Epithelial cell of esophagus (primary cell): ENCODE measurements around the gene CUBN.

Experiments used
- DNase-seq: peaks from one replicate; pipeline ENCODE4 v3.0.0; 2010; ENCODE audit warnings: low read depth
- H3K4me3 ChIP-seq: 2 replicates; pipeline ENCODE4 v1.5.1; 2011; ENCODE audit warnings: mild to moderate bottlenecking, low read length, control low read depth
- CTCF ChIP-seq: IDR thresholded peaks from 2 replicates; pipeline ENCODE4 v1.5.1; 2011; ENCODE audit warnings: low read depth, mild to moderate bottlenecking, low read length, control low read depth, inconsistent platforms; ENCODE audit not compliant: insufficient read depth; ENCODE audit errors: missing control alignments

Gene CUBN

DNA sequence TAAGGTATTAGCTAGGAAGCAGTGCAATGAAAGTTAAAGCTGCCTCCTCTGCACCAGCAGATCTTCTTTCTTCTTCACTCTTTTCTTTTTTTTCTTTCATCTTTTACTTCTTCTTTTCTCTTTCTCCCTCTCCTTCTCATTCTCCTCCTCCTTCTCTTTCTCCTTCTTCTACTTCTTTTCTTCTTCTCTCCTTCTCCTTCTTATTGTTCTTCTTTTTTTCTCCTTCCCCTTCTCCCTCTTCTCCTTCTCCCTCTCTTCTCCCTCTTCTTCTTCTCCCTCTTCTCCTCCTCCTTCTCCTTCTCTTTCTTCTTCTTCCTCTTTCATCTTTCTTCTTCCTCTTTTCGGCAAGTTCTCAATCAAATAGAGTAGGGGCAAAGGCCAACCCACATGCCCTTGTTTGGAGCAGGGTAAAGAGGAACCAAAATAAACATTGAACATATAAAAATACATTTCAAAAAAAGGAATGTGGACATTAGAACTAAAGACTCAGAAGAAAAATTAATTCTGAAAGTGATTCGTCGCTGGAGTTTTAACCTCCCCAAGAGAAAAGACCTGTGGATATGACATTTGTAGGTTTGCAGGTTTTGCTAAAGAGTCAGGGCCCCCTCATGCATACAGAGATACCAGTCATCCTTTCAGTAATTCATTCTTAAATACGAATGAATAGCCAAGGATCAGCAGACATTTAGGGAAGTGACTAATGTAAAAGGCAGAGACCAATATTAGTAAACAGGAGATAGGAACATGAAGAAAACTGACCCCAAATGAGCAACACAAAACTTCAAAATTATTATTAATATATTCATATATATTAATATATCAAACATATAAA lies 219.4 kb downstream of the CUBN start:
- no peak for TF ChIP-seq CTCF
- H3K4me3 ChIP-seq = no peak overlapping the region
- no peak for DNase-seq

- DNase-seq = no peak
- TF ChIP-seq CTCF = no peak
Measured at GRCh38 chr10:16909271-16909767, 220.3 kb downstream of the CUBN start.

GRCh38 chr10:16907687-16908086 lies 221.9 kb downstream of the CUBN start:
- H3K4me3 ChIP-seq = no peak overlapping the region
- no peak for DNase-seq
- TF ChIP-seq CTCF = no peak

More at GRCh38 chr10:16909271-16909767, 220.3 kb downstream of the CUBN start:
- H3K4me3 ChIP-seq = no peak overlapping the region

DNA sequence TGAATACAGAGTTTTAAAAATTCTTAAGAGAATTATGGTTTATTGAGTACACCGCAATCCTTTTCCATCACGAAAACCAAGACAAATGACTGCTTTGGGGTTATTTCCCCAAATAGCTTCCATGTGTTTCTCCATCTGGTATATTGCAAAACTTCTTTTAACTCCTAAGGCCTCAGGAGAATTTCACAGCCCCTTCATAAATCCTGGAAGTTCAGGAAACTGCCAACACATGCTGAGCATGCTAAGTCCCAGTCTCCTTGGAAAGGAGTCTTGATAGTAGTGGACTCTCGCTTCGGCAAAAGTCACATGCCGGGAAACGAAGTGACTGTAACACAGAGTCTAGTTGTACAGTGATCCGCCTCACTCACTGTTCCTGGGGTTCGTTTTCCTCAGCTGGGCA lies 224.3 kb downstream of the CUBN start:
- no peak for DNase-seq
- TF ChIP-seq CTCF = no peak
- no peak overlapping the region for H3K4me3 ChIP-seq

- no peak for TF ChIP-seq CTCF
- no peak for DNase-seq
- H3K4me3 ChIP-seq = no peak overlapping the region
Measured at GRCh38 chr10:16904639-16905061, 225.0 kb downstream of the CUBN start.

DNA sequence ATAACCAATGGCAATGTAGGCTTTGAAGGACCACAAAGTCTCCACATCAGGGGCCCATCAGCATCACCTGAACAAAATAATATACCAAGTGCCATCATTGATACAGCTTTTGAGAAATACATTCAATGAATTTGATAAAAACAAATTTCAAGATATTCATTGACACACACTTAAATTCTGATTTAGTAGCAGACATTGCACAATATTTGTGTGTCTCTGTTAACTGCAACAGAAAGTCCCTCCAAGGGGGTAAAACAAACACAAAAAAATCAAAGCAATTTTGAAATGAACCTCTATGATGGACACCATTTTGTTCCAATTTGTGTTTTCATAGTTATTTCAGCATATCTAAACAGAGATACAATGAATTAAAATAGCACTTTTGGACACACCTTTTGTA lies 225.6 kb downstream of the CUBN start:
- H3K4me3 ChIP-seq = no peak overlapping the region
- DNase-seq = no peak
- TF ChIP-seq CTCF = no peak

DNA sequence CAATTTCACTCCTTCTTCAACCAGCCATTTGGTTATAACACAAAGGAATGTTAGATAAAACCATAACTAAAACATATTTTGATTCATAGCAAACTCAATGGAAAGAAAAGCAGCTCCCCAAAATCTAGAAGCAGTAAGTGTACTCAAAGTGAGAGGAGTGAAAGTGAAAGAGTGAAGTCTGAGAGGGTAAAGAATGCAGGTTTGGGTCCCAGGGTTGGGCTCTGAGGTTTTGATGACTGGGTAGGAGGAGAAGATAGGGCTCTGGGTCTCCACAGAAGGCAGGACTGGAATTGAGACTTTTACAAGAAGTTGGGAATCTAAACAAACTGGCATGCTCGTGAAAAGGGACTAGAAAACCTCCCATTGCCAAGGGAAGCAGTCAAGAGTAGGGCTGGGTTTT lies 227.0 kb downstream of the CUBN start:
- no peak for DNase-seq
- H3K4me3 ChIP-seq = no peak overlapping the region
- no peak for TF ChIP-seq CTCF
